ENCODE data around the gene UBE2R2.

UBE2R2 gene

GRCh38 chr9:33914887-33915628 lies 98.1 kb downstream of the UBE2R2 start:
- no peak for DNase-seq (ENCODE audit: low read depth, low spot score)
- CTCF ChIA-PET = interaction anchor here (3.4 kb wide), 1 partner anchor 9 kb away, joined by 28 read pairs; no protein-coding TSS in a partner anchor
- no peak overlapping the region for H3K4me3 ChIP-seq (ENCODE audit: low read depth, low read length)
- POLR2A ChIA-PET = interaction anchor here (0.8 to 1.0 kb wide), 2 partner anchors 9 to 19 kb away, joined by 5 read pairs; no protein-coding TSS in a partner anchor
- no peak for TF ChIP-seq CTCF (IDR thresholded peaks at IDR 0.05; ENCODE audit: insufficient read depth, low read length, missing control alignments)

- TF ChIP-seq CTCF (IDR thresholded peaks at IDR 0.05; ENCODE audit: insufficient read depth, low read length, missing control alignments) = no peak
- DNase-seq (ENCODE audit: low read depth, low spot score) = no peak
- POLR2A ChIA-PET = no interaction called here
- CTCF ChIA-PET = interaction anchor here (1.0 kb wide), 1 partner anchor 12 kb away, joined by 3 read pairs; no protein-coding TSS in a partner anchor
- H3K4me3 ChIP-seq (ENCODE audit: low read depth, low read length) = no peak overlapping the region
Measured at GRCh38 chr9:33917036-33917435, 100.1 kb downstream of the UBE2R2 start.

- no peak for DNase-seq (ENCODE audit: low read depth, low spot score)
- POLR2A ChIA-PET = no interaction called here
- CTCF ChIA-PET = interaction anchor here (1.0 to 2.5 kb wide), 6 partner anchors 8 to 105 kb away, joined by 3 to 19 read pairs (median 4); no protein-coding TSS in a partner anchor
- TF ChIP-seq CTCF (IDR thresholded peaks at IDR 0.05; ENCODE audit: insufficient read depth, low read length, missing control alignments) = no peak
- no peak overlapping the region for H3K4me3 ChIP-seq (ENCODE audit: low read depth, low read length)
Measured at GRCh38 chr9:33919276-33919897, 102.4 kb downstream of the UBE2R2 start.

GRCh38 chr9:33921967-33922895 lies 105.3 kb downstream of the UBE2R2 start:
- peak; percentile 78 for TF ChIP-seq CTCF (IDR thresholded peaks at IDR 0.05; ENCODE audit: insufficient read depth, low read length, missing control alignments)
- H3K4me3 ChIP-seq (ENCODE audit: low read depth, low read length) = no peak overlapping the region
- ChIA-PET CTCF (interaction anchor here (0.6 to 4.5 kb wide), 9 partner anchors 8 to 152 kb away, joined by 3 to 28 read pairs (median 3); no protein-coding TSS in a partner anchor), POLR2A (no interaction called here)
- no peak for DNase-seq (ENCODE audit: low read depth, low spot score)

DNA sequence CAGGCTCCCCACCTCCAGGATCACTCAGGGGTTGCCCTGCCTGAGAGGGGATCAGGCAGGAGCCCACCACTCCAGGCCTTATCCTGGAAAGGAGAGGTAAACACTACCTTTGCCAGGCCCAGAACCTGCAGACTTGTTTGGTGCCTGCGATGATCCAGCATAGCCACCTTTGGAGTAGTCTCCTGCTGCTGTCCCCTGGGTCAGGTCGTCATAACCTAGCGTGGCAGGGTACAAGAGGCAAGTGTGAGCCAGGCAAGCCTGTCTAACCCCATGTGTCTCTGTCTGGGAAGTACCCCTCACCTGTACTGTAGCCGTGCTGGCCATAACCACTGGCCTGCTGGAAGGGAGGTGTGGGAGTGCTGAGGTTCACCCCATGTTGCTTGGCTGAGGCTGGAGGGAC lies 106.1 kb downstream of the UBE2R2 start:
- CTCF ChIA-PET = interaction anchor here (0.8 to 4.7 kb wide), 5 partner anchors 9 to 456 kb away, joined by 4 to 36 read pairs (median 17); no protein-coding TSS in a partner anchor
- DNase-seq (ENCODE audit: low read depth, low spot score) = no peak
- POLR2A ChIA-PET = no interaction called here
- TF ChIP-seq CTCF (IDR thresholded peaks at IDR 0.05; ENCODE audit: insufficient read depth, low read length, missing control alignments) = no peak
- H3K4me3 ChIP-seq (ENCODE audit: low read depth, low read length) = no peak overlapping the region
